OCI-LY7 (cell line): ENCODE results near the gene RNASEH1. TPM values are rescaled to one million over a fixed set of nuclear protein-coding genes. Genes with fewer than 3 reads are reported as not detected.

Source experiments
- BruUV-seq: library from RNA; stranded (reverse); fragments of 400-500 nt; replicated peaks from 2 replicates; lab custom pipeline; 2021; lab: Mats Ljungman, UMichigan
- CTCF ChIA-PET: fragments of 300-600 bp; sonication (Branson Sonifier 250); formaldehyde crosslinking; loops from one replicate; lab custom pipeline; 2022; ENCODE audit warnings: antibody characterized with exemption; ENCODE audit not compliant: unreplicated experiment; lab: Charles Lee
- POLR2A ChIA-PET: fragments of 300-600 bp; sonication (Branson Sonifier 250); formaldehyde crosslinking; loops from one replicate; lab custom pipeline; 2022; ENCODE audit warnings: antibody characterized with exemption; lab: Charles Lee
- DNase-seq: peaks from one replicate; pipeline ENCODE4 v3.0.0-alpha.2; 2015; ENCODE audit warnings: low spot score
- H2AFZ ChIP-seq: fragments of 200-600 bp; sonication (generic), shearing (Covaris generic); 2 replicates; pipeline ENCODE4 v1.6.1; 2014; ENCODE audit warnings: mild to moderate bottlenecking, antibody characterized with exemption, low read length, moderate library complexity
- H3K27ac ChIP-seq: fragments of 200-600 bp; sonication (generic); 2 replicates; pipeline ENCODE4 v1.5.1; 2014; ENCODE audit warnings: mixed run types, low read depth, mild to moderate bottlenecking, moderate library complexity, low read length, inconsistent platforms; ENCODE audit not compliant: poor library complexity, severe bottlenecking
- H3K36me3 ChIP-seq: fragments of 200-600 bp; sonication (generic); 2 replicates; pipeline ENCODE4 v1.6.1; 2014; ENCODE audit warnings: mild to moderate bottlenecking, antibody characterized with exemption, low read length, moderate library complexity, mixed read lengths; ENCODE audit not compliant: insufficient read depth
- H3K4me1 ChIP-seq: fragments of 200-600 bp; sonication (generic); 2 replicates; pipeline ENCODE4 v1.5.1; 2014; ENCODE audit warnings: mild to moderate bottlenecking, low read length; ENCODE audit not compliant: insufficient read depth, poor library complexity, severe bottlenecking
- H3K4me2 ChIP-seq: fragments of 200-600 bp; sonication (generic); 2 replicates; pipeline ENCODE4 v1.6.1; 2014; ENCODE audit warnings: mild to moderate bottlenecking, low read length
- H3K4me3 ChIP-seq: fragments of 200-600 bp; sonication (generic); 2 replicates; pipeline ENCODE4 v1.5.1; 2014; ENCODE audit warnings: mild to moderate bottlenecking, low read depth, low read length; ENCODE audit not compliant: poor library complexity, severe bottlenecking
- H3K79me2 ChIP-seq: fragments of 200-600 bp; sonication (generic); 2 replicates; pipeline ENCODE4 v1.6.1; 2016; ENCODE audit warnings: low read depth, mild to moderate bottlenecking, low read length, moderate library complexity, mixed read lengths; ENCODE audit not compliant: insufficient read depth
- H3K9me2 ChIP-seq: fragments of 200-600 bp; sonication (generic); 2 replicates; pipeline ENCODE4 v1.6.1; 2016; ENCODE audit warnings: mild to moderate bottlenecking, low read length, mixed read lengths; ENCODE audit not compliant: insufficient read depth
- H3K9me3 ChIP-seq: fragments of 200-600 bp; sonication (generic); 2 replicates; pipeline ENCODE4 v1.6.1; 2014; ENCODE audit warnings: mild to moderate bottlenecking, mixed run types, low read length, mixed read lengths
- H4K20me1 ChIP-seq: fragments of 200-600 bp; sonication (generic); 2 replicates; pipeline ENCODE4 v1.6.1; 2014; ENCODE audit warnings: mild to moderate bottlenecking, antibody characterized with exemption, low read length, moderate library complexity, mixed read lengths; ENCODE audit not compliant: insufficient read depth
- EZH2phosphoT487 ChIP-seq: fragments of 200-600 bp; sonication (generic); IDR thresholded peaks from 2 replicates; pipeline ENCODE4 v1.6.1; 2018; ENCODE audit warnings: low read depth, borderline replicate concordance, mild to moderate bottlenecking, mixed run types, antibody characterized with exemption, low read length, moderate library complexity, mixed read lengths
- intact Hi-C: fragments of 100-400 bp; cut with micrococcal nuclease; formaldehyde crosslinking; loops from one replicate; pipeline ENCODE4 v1.10.0; 2022; ENCODE audit not compliant: unreplicated experiment
- total RNA-seq, 2 experiments: library from RNA; depleted of rRNA in 1 of 2; stranded (reverse); fragments of >200 nt in 1 of 2; shearing (Covaris generic) in 1 of 2; gene quantifications; 2 replicates each; pipeline ENCODE4 v1.2.3, GENCODE V29; 2014 to 2022
- TF ChIP-seq, protein P1 (sequence below): fragments of 200-600 bp; sonication (generic); conservative IDR thresholded peaks from 2 replicates; pipeline ENCODE4 v1.5.1; 2014; ENCODE audit warnings: mild to moderate bottlenecking, antibody characterized with exemption, low read length, moderate library complexity, mixed read lengths

The RNASEH1 gene
- total RNA-seq, 2 experiments from 2014 or later: 35.7 to 48.2 TPM

DNA sequence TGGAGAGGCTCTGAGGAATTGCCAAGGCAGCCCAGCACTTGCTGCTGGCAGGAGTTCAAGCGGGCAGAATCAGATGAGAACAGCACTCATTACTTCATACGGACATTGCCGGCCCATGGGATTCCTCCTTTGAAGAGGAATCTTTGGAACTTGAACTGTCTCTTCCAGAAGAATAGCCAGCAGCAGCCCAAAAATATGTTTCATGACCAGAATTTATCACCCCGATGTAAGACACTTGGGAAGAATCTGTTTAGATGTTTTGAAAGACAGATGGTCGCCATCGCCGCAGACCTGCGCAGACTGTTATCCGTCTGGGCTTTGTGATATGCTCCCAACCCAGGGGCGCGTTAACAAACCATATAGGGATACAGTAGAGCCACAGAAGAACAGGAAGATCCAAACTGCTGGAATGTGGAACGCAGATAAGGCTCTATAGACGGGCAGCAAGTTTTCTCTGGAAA is 35.1 kb downstream of the RNASEH1 start:
- Histone ChIP-seq H3K9me3 (no peaks in the 10 kb centered on the region), H3K4me1 (peaks cover 16% of the 10 kb centered on the region), H3K9me2 (no peaks in the 10 kb centered on the region), H3K4me2 (no peak overlapping the region), H3K27ac (no peak overlapping the region), H4K20me1 (no peaks in the 10 kb centered on the region), H3K4me3 (no peak overlapping the region), H2AFZ (no peak overlapping the region), H3K36me3 (no peaks in the 10 kb centered on the region), H3K79me2 (peaks cover 5% of the 10 kb centered on the region; the same call in 1 of the 2 replicates)
- no TSS peak for BruUV-seq
- intact Hi-C loops: no loop called here
- DNase-seq: no peak
- ChIA-PET POLR2A (no interaction called here), CTCF (no interaction called here)
- no peak for TF ChIP-seq EZH2phosphoT487
- TF ChIP-seq, protein P1, sequence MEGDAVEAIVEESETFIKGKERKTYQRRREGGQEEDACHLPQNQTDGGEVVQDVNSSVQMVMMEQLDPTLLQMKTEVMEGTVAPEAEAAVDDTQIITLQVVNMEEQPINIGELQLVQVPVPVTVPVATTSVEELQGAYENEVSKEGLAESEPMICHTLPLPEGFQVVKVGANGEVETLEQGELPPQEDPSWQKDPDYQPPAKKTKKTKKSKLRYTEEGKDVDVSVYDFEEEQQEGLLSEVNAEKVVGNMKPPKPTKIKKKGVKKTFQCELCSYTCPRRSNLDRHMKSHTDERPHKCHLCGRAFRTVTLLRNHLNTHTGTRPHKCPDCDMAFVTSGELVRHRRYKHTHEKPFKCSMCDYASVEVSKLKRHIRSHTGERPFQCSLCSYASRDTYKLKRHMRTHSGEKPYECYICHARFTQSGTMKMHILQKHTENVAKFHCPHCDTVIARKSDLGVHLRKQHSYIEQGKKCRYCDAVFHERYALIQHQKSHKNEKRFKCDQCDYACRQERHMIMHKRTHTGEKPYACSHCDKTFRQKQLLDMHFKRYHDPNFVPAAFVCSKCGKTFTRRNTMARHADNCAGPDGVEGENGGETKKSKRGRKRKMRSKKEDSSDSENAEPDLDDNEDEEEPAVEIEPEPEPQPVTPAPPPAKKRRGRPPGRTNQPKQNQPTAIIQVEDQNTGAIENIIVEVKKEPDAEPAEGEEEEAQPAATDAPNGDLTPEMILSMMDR: no peak

DNA sequence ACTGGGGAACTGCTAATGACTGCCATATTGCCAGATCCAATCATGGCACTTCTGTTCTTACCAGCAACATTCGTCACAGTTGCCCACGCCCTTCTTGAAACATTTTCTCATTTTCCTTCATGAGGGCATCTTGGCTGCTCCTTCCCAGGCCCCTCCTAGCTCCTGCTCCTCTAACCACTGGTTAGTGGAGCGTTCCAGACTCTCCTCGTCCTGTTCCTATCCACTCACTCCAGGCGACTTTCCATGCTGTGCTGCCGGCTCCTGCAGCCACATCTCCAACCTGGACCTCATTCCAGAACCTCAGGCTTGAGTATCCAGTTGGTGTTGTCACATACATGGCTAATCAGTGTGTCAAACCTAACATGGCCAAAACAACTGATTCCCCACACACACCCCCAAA is 37.5 kb downstream of the RNASEH1 start:
- Histone ChIP-seq H2AFZ (no peak overlapping the region), H3K36me3 (peaks cover 19% of the 10 kb centered on the region), H4K20me1 (no peaks in the 10 kb centered on the region), H3K4me2 (peak overlapping the region; percentile 81), H3K79me2 (peaks cover 14% of the 10 kb centered on the region; the same call in 1 of the 2 replicates), H3K4me1 (peaks cover 19% of the 10 kb centered on the region), H3K27ac (no peak overlapping the region), H3K4me3 (peak overlapping the region; percentile 68), H3K9me3 (peaks cover 5% of the 10 kb centered on the region; the same call in 1 of the 2 replicates), H3K9me2 (no peaks in the 10 kb centered on the region)
- ChIA-PET CTCF (interaction anchor here (0.8 kb wide), 1 partner anchor 90 kb away, joined by 4 read pairs; no protein-coding TSS in a partner anchor), POLR2A (interaction anchor here (1.0 to 1.8 kb wide), 4 partner anchors 11 to 89 kb away, joined by 4 to 19 read pairs (median 4); no protein-coding TSS in a partner anchor)
- TF ChIP-seq, protein P1: no peak
- TF ChIP-seq EZH2phosphoT487: no peak
- intact Hi-C loops: no loop called here
- DNase-seq: no peak
- BruUV-seq: no TSS peak
